K562 (cell line): ENCODE measurements around the gene MRPS6. TPM values are rescaled to one million over a fixed set of nuclear protein-coding genes. Genes with fewer than 3 reads are reported as not detected.

ENCODE experiments used
- ADNP ChIP-seq: fragments of 200-800 bp; sonication (Bioruptor generic); IDR thresholded peaks from 2 replicates; pipeline ENCODE4 v1.6.1; 2016; ENCODE audit warnings: missing genetic modification characterization, missing compliant biosample characterization
- CBX8 ChIP-seq: fragments of 200-600 bp; sonication (generic); IDR thresholded peaks from 2 replicates; pipeline ENCODE4 v1.6.1; 2012; ENCODE audit warnings: borderline replicate concordance, mixed run types, low read depth, mild to moderate bottlenecking, moderate library complexity, mixed read lengths, low read length, control low read depth, inconsistent platforms; ENCODE audit not compliant: poor library complexity, severe bottlenecking; ENCODE audit errors: extremely low read depth
- EGR1 ChIP-seq: fragments of 450-650 bp; conservative IDR thresholded peaks from 2 replicates; pipeline ENCODE4 v1.6.1; 2017; ENCODE audit warnings: mild to moderate bottlenecking
- KAT2B ChIP-seq: IDR thresholded peaks from one replicate; pipeline ENCODE4 v1.6.1; 2012; ENCODE audit warnings: low read depth, mild to moderate bottlenecking, control low read depth, inconsistent platforms, low read length, moderate library complexity
- PHB2 ChIP-seq: fragments of 450-650 bp; IDR thresholded peaks from 2 replicates; pipeline ENCODE4 v1.6.1; 2017; ENCODE audit warnings: low read depth
- SETDB1 ChIP-seq: IDR thresholded peaks from one replicate; pipeline ENCODE4 v1.6.1; 2012; ENCODE audit warnings: low read length, control low read depth, inconsistent platforms
- SIRT6 ChIP-seq: IDR thresholded peaks from one replicate; pipeline ENCODE4 v1.6.1; 2012; ENCODE audit warnings: low read depth, mild to moderate bottlenecking, control low read depth, inconsistent platforms, low read length, moderate library complexity
- SMARCA4 ChIP-seq: fragments of 450-650 bp; IDR thresholded peaks from 2 replicates; pipeline ENCODE4 v1.6.1; 2016
- SRSF9 ChIP-seq: fragments of 200-400 bp; formaldehyde crosslinking; IDR thresholded peaks from 2 replicates; pipeline ENCODE4 v1.6.1; 2017; ENCODE audit warnings: low read depth, low read length, borderline replicate concordance
- TGIF2 ChIP-seq: sonication (generic); formaldehyde crosslinking; IDR thresholded peaks from 2 replicates; pipeline ENCODE4 v1.8.1; 2022; ENCODE audit warnings: mild to moderate bottlenecking, missing genetic modification reagents, moderate library complexity
- WHSC1 ChIP-seq: IDR thresholded peaks from one replicate; pipeline ENCODE4 v1.6.1; 2012; ENCODE audit warnings: low read length, control low read depth, inconsistent platforms
- ZBTB43 ChIP-seq: sonication (generic); formaldehyde crosslinking; IDR thresholded peaks from 2 replicates; pipeline ENCODE4 v1.8.0; 2023; ENCODE audit warnings: mild to moderate bottlenecking, missing genetic modification reagents
- ZNF174 ChIP-seq: fragments of 250-450 bp; sonication (Bioruptor Pico); IDR thresholded peaks from 2 replicates; pipeline ENCODE4 v1.4.0; 2020; ENCODE audit warnings: mild to moderate bottlenecking
- polyA plus RNA-seq, 8 experiments: library from polyadenylated mRNA; depleted of rRNA in 4 of 8; stranded (reverse) in 5 of 8; unstranded in 3 of 8; fragments of >200 nt; fragmentation: Nextera tagmentation in 2 of 8; fragmentation: Illumina TruSeq in 1 of 8; extraction: Ambion mirVana in 2 of 8; extraction: Trizol in 1 of 8; gene quantifications; 2 replicates each; pipeline versions ENCODE4 v1.2.1 to v1.2.3, GENCODE V29; 2011 to 2014; ENCODE audit warnings: inconsistent platforms in 1 of 8, missing spikeins in 1 of 8
- total RNA-seq, 7 experiments: library from RNA; depleted of rRNA in 6 of 7; stranded (reverse); fragments of >200 nt in 6 of 7; fragmentation: Illumina TruSeq in 2 of 7; extraction: Trizol in 2 of 7; gene quantifications; 2 replicates each; pipeline versions ENCODE4 v1.2.1 to v1.2.3, GENCODE V29; 2011 to 2021; ENCODE audit warnings: low replicate concordance in 1 of 7
- TF ChIP-seq, protein P1 (sequence below): sonication (generic); formaldehyde crosslinking; IDR thresholded peaks from 2 replicates; pipeline ENCODE4 v1.4.0; 2020; ENCODE audit warnings: mild to moderate bottlenecking, missing genetic modification reagents
- TF ChIP-seq, protein P2 (sequence below): fragments of 450-650 bp; formaldehyde crosslinking; IDR thresholded peaks from 2 replicates; pipeline ENCODE4 v1.4.0; 2020; ENCODE audit warnings: mild to moderate bottlenecking
- TF ChIP-seq, protein P3 (sequence below): fragments of 200-400 bp; formaldehyde crosslinking; IDR thresholded peaks from 2 replicates; pipeline ENCODE4 v1.6.1; 2017; ENCODE audit warnings: mild to moderate bottlenecking, low read depth, low read length, moderate library complexity
- TF ChIP-seq, protein P4 (sequence below): sonication (generic); formaldehyde crosslinking; IDR thresholded peaks from 2 replicates; pipeline ENCODE4 v1.8.0; 2023; ENCODE audit warnings: mild to moderate bottlenecking, missing genetic modification reagents

MRPS6 gene
- total and polyA plus RNA-seq, 9 of the 15 experiments (the other 6 are each of a cell fraction or from before 2014, with no cell fraction given) = 26.1 to 72.0 (median 39.3) TPM

- TF ChIP-seq ZNF174 (CRISPR knock-in tag) (no peak), ADNP (tag) (no peak), PHB2 (no peak), SRSF9 (no peak), SETDB1 (no peak), SIRT6 (no peak), EGR1 (0 out of 2 replicates have a peak, but pooled peaks have one; percentile 3), SMARCA4 (0 out of 2 replicates have a peak, but pooled peaks have one; percentile 41), KAT2B (no peak), WHSC1 (no peak), TGIF2 (CRISPR knock-in tag) (no peak), ZBTB43 (CRISPR knock-in tag) (no peak), CBX8 (no peak)
- TF ChIP-seq, protein P1, sequence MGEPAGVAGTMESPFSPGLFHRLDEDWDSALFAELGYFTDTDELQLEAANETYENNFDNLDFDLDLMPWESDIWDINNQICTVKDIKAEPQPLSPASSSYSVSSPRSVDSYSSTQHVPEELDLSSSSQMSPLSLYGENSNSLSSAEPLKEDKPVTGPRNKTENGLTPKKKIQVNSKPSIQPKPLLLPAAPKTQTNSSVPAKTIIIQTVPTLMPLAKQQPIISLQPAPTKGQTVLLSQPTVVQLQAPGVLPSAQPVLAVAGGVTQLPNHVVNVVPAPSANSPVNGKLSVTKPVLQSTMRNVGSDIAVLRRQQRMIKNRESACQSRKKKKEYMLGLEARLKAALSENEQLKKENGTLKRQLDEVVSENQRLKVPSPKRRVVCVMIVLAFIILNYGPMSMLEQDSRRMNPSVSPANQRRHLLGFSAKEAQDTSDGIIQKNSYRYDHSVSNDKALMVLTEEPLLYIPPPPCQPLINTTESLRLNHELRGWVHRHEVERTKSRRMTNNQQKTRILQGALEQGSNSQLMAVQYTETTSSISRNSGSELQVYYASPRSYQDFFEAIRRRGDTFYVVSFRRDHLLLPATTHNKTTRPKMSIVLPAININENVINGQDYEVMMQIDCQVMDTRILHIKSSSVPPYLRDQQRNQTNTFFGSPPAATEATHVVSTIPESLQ (CRISPR knock-in tag) = 0 out of 2 replicates have a peak, but pooled peaks have one; percentile 32
- TF ChIP-seq, protein P2, sequence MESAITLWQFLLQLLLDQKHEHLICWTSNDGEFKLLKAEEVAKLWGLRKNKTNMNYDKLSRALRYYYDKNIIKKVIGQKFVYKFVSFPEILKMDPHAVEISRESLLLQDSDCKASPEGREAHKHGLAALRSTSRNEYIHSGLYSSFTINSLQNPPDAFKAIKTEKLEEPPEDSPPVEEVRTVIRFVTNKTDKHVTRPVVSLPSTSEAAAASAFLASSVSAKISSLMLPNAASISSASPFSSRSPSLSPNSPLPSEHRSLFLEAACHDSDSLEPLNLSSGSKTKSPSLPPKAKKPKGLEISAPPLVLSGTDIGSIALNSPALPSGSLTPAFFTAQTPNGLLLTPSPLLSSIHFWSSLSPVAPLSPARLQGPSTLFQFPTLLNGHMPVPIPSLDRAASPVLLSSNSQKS = no peak
- TF ChIP-seq, protein P3, sequence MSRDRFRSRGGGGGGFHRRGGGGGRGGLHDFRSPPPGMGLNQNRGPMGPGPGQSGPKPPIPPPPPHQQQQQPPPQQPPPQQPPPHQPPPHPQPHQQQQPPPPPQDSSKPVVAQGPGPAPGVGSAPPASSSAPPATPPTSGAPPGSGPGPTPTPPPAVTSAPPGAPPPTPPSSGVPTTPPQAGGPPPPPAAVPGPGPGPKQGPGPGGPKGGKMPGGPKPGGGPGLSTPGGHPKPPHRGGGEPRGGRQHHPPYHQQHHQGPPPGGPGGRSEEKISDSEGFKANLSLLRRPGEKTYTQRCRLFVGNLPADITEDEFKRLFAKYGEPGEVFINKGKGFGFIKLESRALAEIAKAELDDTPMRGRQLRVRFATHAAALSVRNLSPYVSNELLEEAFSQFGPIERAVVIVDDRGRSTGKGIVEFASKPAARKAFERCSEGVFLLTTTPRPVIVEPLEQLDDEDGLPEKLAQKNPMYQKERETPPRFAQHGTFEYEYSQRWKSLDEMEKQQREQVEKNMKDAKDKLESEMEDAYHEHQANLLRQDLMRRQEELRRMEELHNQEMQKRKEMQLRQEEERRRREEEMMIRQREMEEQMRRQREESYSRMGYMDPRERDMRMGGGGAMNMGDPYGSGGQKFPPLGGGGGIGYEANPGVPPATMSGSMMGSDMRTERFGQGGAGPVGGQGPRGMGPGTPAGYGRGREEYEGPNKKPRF = no peak
- TF ChIP-seq, protein P4, sequence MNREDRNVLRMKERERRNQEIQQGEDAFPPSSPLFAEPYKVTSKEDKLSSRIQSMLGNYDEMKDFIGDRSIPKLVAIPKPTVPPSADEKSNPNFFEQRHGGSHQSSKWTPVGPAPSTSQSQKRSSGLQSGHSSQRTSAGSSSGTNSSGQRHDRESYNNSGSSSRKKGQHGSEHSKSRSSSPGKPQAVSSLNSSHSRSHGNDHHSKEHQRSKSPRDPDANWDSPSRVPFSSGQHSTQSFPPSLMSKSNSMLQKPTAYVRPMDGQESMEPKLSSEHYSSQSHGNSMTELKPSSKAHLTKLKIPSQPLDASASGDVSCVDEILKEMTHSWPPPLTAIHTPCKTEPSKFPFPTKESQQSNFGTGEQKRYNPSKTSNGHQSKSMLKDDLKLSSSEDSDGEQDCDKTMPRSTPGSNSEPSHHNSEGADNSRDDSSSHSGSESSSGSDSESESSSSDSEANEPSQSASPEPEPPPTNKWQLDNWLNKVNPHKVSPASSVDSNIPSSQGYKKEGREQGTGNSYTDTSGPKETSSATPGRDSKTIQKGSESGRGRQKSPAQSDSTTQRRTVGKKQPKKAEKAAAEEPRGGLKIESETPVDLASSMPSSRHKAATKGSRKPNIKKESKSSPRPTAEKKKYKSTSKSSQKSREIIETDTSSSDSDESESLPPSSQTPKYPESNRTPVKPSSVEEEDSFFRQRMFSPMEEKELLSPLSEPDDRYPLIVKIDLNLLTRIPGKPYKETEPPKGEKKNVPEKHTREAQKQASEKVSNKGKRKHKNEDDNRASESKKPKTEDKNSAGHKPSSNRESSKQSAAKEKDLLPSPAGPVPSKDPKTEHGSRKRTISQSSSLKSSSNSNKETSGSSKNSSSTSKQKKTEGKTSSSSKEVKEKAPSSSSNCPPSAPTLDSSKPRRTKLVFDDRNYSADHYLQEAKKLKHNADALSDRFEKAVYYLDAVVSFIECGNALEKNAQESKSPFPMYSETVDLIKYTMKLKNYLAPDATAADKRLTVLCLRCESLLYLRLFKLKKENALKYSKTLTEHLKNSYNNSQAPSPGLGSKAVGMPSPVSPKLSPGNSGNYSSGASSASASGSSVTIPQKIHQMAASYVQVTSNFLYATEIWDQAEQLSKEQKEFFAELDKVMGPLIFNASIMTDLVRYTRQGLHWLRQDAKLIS (CRISPR knock-in tag) = no peak
These were observed 43.4 kb upstream of the MRPS6 start (continued) for GRCh38 chr21:34029743-34030528.
